Measurements from ENCODE around the gene CELSR2.

CELSR2 gene

GRCh38 chr1:109273570-109274288 is 24.4 kb downstream of the CELSR2 start:
- Histone ChIP-seq H3K9me3 (ENCODE audit: control extremely low read depth in 1 of 5, control insufficient read depth in 4 of 5, insufficient read depth in 2 of 5, low read depth in 1 of 5, low read length in 4 of 5) (no peaks in the 10 kb centered on the region), H3K27me3 (replicated peaks in 2 of 5; ENCODE audit: control insufficient read depth in 4 of 5, insufficient read depth in 5 of 5, low read length in 4 of 5) (peaks cover 0 to 5% (median 0%) of the 10 kb centered on the region in 5 experiments), H3K4me1 (ENCODE audit: control extremely low read depth in 1 of 4, control insufficient read depth in 4 of 4, insufficient read depth in 4 of 4, low read length in 3 of 4) (peaks cover 0 to 32% (median 9%) of the 10 kb centered on the region in 4 experiments), H3K27ac (ENCODE audit: insufficient read depth in 1 of 2, low read depth in 1 of 2, low read length in 2 of 2, poor library complexity in 1 of 2, severe bottlenecking in 2 of 2) (no peak overlapping the region), H3K4me3 (ENCODE audit: control insufficient read depth in 1 of 7, extremely low read depth in 1 of 7, insufficient read depth in 4 of 7, low read depth in 2 of 7, low read length in 6 of 7) (peak overlapping the region in 3 of 7 experiments; percentile 6 to 40 (median 37)), H3K36me3 (ENCODE audit: control insufficient read depth in 4 of 4, insufficient read depth in 4 of 4, low read length in 3 of 4) (peaks cover 0 to 5% (median 0%) of the 10 kb centered on the region in 4 experiments)
- CTCF ChIA-PET: interaction anchor here (0.9 to 2.4 kb wide), 2 partner anchors 10 to 124 kb away, joined by 3 to 10 read pairs; partner anchors contain the start of gene SORT1
- no peak for DNase-seq
- POLR2A ChIA-PET: no interaction called here
- WGBS (ENCODE audit: insufficient coverage): 56% methylated on average over 19 of the region's 30 CpGs

- CTCF ChIA-PET: interaction anchor here (3.5 to 8.8 kb wide), 2 partner anchors 124 to 258 kb away, joined by 16 to 181 read pairs; partner anchors contain the start of gene SORT1
Observed at GRCh38 chr1:109274533-109275476, 25.5 kb downstream of the CELSR2 start.

GRCh38 chr1:109275706-109276345 is 26.5 kb downstream of the CELSR2 start:
- Histone ChIP-seq H3K36me3 (ENCODE audit: control insufficient read depth in 4 of 4, insufficient read depth in 4 of 4, low read length in 3 of 4) (peaks cover 0 to 17% (median 6%) of the 10 kb centered on the region in 4 experiments), H3K4me1 (ENCODE audit: control extremely low read depth in 1 of 4, control insufficient read depth in 4 of 4, insufficient read depth in 4 of 4, low read length in 3 of 4) (peaks cover 0 to 44% (median 11%) of the 10 kb centered on the region in 4 experiments), H3K27me3 (replicated peaks in 2 of 5; ENCODE audit: control insufficient read depth in 4 of 5, insufficient read depth in 5 of 5, low read length in 4 of 5) (peaks cover 0 to 5% (median 0%) of the 10 kb centered on the region in 5 experiments), H3K4me3 (ENCODE audit: control insufficient read depth in 1 of 7, extremely low read depth in 1 of 7, insufficient read depth in 4 of 7, low read depth in 2 of 7, low read length in 6 of 7) (no peak overlapping the region), H3K9me3 (ENCODE audit: control extremely low read depth in 1 of 5, control insufficient read depth in 4 of 5, insufficient read depth in 2 of 5, low read depth in 1 of 5, low read length in 4 of 5) (no peaks in the 10 kb centered on the region), H3K27ac (ENCODE audit: insufficient read depth in 1 of 2, low read depth in 1 of 2, low read length in 2 of 2, poor library complexity in 1 of 2, severe bottlenecking in 2 of 2) (no peak overlapping the region)
- WGBS (ENCODE audit: insufficient coverage): 98% methylated on average over 9 of the region's 9 CpGs
- CTCF ChIA-PET: interaction anchor here (1.0 to 8.8 kb wide), 9 partner anchors 12 to 256 kb away, joined by 3 to 181 read pairs (median 13); partner anchors contain the start of gene SORT1
- no peak for DNase-seq
- POLR2A ChIA-PET: no interaction called here

More at GRCh38 chr1:109274533-109275476, 25.5 kb downstream of the CELSR2 start:
- DNase-seq: no peak
- Histone ChIP-seq H3K27me3 (replicated peaks in 2 of 5; ENCODE audit: control insufficient read depth in 4 of 5, insufficient read depth in 5 of 5, low read length in 4 of 5) (peaks cover 0 to 5% (median 0%) of the 10 kb centered on the region in 5 experiments), H3K36me3 (ENCODE audit: control insufficient read depth in 4 of 4, insufficient read depth in 4 of 4, low read length in 3 of 4) (peaks cover 0 to 9% (median 1%) of the 10 kb centered on the region in 4 experiments), H3K27ac (ENCODE audit: insufficient read depth in 1 of 2, low read depth in 1 of 2, low read length in 2 of 2, poor library complexity in 1 of 2, severe bottlenecking in 2 of 2) (no peak overlapping the region), H3K4me1 (ENCODE audit: control extremely low read depth in 1 of 4, control insufficient read depth in 4 of 4, insufficient read depth in 4 of 4, low read length in 3 of 4) (peaks cover 0 to 34% (median 9%) of the 10 kb centered on the region in 4 experiments), H3K4me3 (ENCODE audit: control insufficient read depth in 1 of 7, extremely low read depth in 1 of 7, insufficient read depth in 4 of 7, low read depth in 2 of 7, low read length in 6 of 7) (no peak overlapping the region), H3K9me3 (ENCODE audit: control extremely low read depth in 1 of 5, control insufficient read depth in 4 of 5, insufficient read depth in 2 of 5, low read depth in 1 of 5, low read length in 4 of 5) (no peaks in the 10 kb centered on the region)
- POLR2A ChIA-PET: no interaction called here
- 91% methylated on average over 8 of the region's 24 CpGs for WGBS (ENCODE audit: insufficient coverage)

GRCh38 chr1:109277434-109278204 is 28.3 kb downstream of the CELSR2 start:
- ChIA-PET CTCF (interaction anchor here (0.6 to 8.8 kb wide), 25 partner anchors 8 to 1601 kb away, joined by 3 to 181 read pairs (median 5); partner anchors contain the start of gene SORT1), POLR2A (interaction anchor here (0.6 kb wide), 1 partner anchor 238 kb away, joined by 3 read pairs; no protein-coding TSS in a partner anchor)
- peak; percentile 62 to 70 (median 63) for DNase-seq
- no peak overlapping the region for H3K27ac ChIP-seq (ENCODE audit: insufficient read depth in 1 of 2, low read depth in 1 of 2, low read length in 2 of 2, poor library complexity in 1 of 2, severe bottlenecking in 2 of 2)
- no peaks in the 10 kb centered on the region for H3K9me3 ChIP-seq (ENCODE audit: control extremely low read depth in 1 of 5, control insufficient read depth in 4 of 5, insufficient read depth in 2 of 5, low read depth in 1 of 5, low read length in 4 of 5)
- H3K4me1 ChIP-seq (ENCODE audit: control extremely low read depth in 1 of 4, control insufficient read depth in 4 of 4, insufficient read depth in 4 of 4, low read length in 3 of 4): peaks cover 6 to 61% (median 22%) of the 10 kb centered on the region in 4 experiments
- H3K27me3 ChIP-seq (replicated peaks in 2 of 5; ENCODE audit: control insufficient read depth in 4 of 5, insufficient read depth in 5 of 5, low read length in 4 of 5): peaks cover 0 to 5% (median 0%) of the 10 kb centered on the region in 5 experiments
- no peak overlapping the region for H3K4me3 ChIP-seq (ENCODE audit: control insufficient read depth in 1 of 7, extremely low read depth in 1 of 7, insufficient read depth in 4 of 7, low read depth in 2 of 7, low read length in 6 of 7)
- 90% methylated on average over 6 of the region's 7 CpGs for WGBS (ENCODE audit: insufficient coverage)
- peaks cover 0 to 17% (median 6%) of the 10 kb centered on the region in 4 experiments for H3K36me3 ChIP-seq (ENCODE audit: control insufficient read depth in 4 of 4, insufficient read depth in 4 of 4, low read length in 3 of 4)

GRCh38 chr1:109279615-109280278 is 30.4 kb downstream of the CELSR2 start:
- Histone ChIP-seq H3K36me3 (ENCODE audit: control insufficient read depth in 4 of 4, insufficient read depth in 4 of 4, low read length in 3 of 4) (peaks cover 0 to 17% (median 6%) of the 10 kb centered on the region in 4 experiments), H3K27ac (ENCODE audit: insufficient read depth in 1 of 2, low read depth in 1 of 2, low read length in 2 of 2, poor library complexity in 1 of 2, severe bottlenecking in 2 of 2) (no peak overlapping the region), H3K9me3 (ENCODE audit: control extremely low read depth in 1 of 5, control insufficient read depth in 4 of 5, insufficient read depth in 2 of 5, low read depth in 1 of 5, low read length in 4 of 5) (no peaks in the 10 kb centered on the region), H3K4me1 (ENCODE audit: control extremely low read depth in 1 of 4, control insufficient read depth in 4 of 4, insufficient read depth in 4 of 4, low read length in 3 of 4) (peaks cover 6 to 58% (median 23%) of the 10 kb centered on the region in 4 experiments), H3K27me3 (replicated peaks in 2 of 5; ENCODE audit: control insufficient read depth in 4 of 5, insufficient read depth in 5 of 5, low read length in 4 of 5) (no peaks in the 10 kb centered on the region), H3K4me3 (ENCODE audit: control insufficient read depth in 1 of 7, extremely low read depth in 1 of 7, insufficient read depth in 4 of 7, low read depth in 2 of 7, low read length in 6 of 7) (no peak overlapping the region)
- WGBS (ENCODE audit: insufficient coverage): 95% methylated on average over 5 of the region's 5 CpGs
- CTCF ChIA-PET: interaction anchor here (0.6 to 8.8 kb wide), 7 partner anchors 11 to 258 kb away, joined by 4 to 181 read pairs (median 11); partner anchors contain the start of gene SORT1
- POLR2A ChIA-PET: no interaction called here
- no peak for DNase-seq
